GM19397 (cell line): ENCODE data around the gene OR7D2.

ENCODE experiments used
- ATAC-seq: cut with Tn5 transposase; IDR thresholded peaks from one replicate; pipeline ENCODE4 v1.9.1; 2021; ENCODE audit warnings: mild to moderate bottlenecking, moderate library complexity; ENCODE audit not compliant: unreplicated experiment

Gene OR7D2

GRCh38 chr19:9205501-9206113, 26.8 kb downstream of the OR7D2 start:
- ATAC-seq, result no peak

GRCh38 chr19:9219489-9219888, 40.7 kb downstream of the OR7D2 start, which contains the start of gene OR7D4:
Gene OR7D4 (minus strand): TSS chr19:9219589. CDS start chr19:9214837, 4,752 bp downstream.
- no peak for ATAC-seq
